Activated T-helper 17 cell treated with anti-CD3 and anti-CD28 coated beads, Interleukin-2, amount 50 U/mL, for 72 hours (primary cell): ENCODE data around the gene GTF2H3. TPM values are rescaled to one million over a fixed set of nuclear protein-coding genes. Genes with fewer than 3 reads are reported as not detected.
"Not testable (repeated sequence)": the region's sequence is repeated elsewhere in the genome, so short reads cannot be mapped to it uniquely, and the experiment has no call there.

ENCODE experiments used
- ATAC-seq: fragments of 150-1000 bp; cut with Tn5 transposase; replicated peaks from 2 replicates; pipeline ENCODE4 v1.10.0; 2021; ENCODE audit warnings: mild to moderate bottlenecking, moderate library complexity
- H3K27ac Mint-ChIP-seq: one replicate; pipeline ENCODE4 v1.8.0; 2022; ENCODE audit warnings: mixed read lengths
- H3K27me3 Mint-ChIP-seq: one replicate; pipeline ENCODE4 v1.8.0; 2022; ENCODE audit warnings: mixed read lengths
- H3K36me3 Mint-ChIP-seq: one replicate; pipeline ENCODE4 v1.8.0; 2022; ENCODE audit warnings: low read depth, mild to moderate bottlenecking, mixed read lengths
- H3K4me1 Mint-ChIP-seq: one replicate; pipeline ENCODE4 v1.8.0; 2022; ENCODE audit warnings: mixed read lengths
- H3K4me3 Mint-ChIP-seq: one replicate; pipeline ENCODE4 v1.8.0; 2022; ENCODE audit warnings: mild to moderate bottlenecking, mixed read lengths
- H3K9me3 Mint-ChIP-seq: one replicate; pipeline ENCODE4 v1.8.0; 2022; ENCODE audit warnings: mixed read lengths
- total RNA-seq, 2 donors: library from RNA; stranded (reverse); gene quantifications; one replicate each; pipeline ENCODE4 v1.2.3, GENCODE V29; 2022

Gene GTF2H3
- total RNA-seq, result 10 to 100 TPM; 38.3 to 67.4 TPM

DNA sequence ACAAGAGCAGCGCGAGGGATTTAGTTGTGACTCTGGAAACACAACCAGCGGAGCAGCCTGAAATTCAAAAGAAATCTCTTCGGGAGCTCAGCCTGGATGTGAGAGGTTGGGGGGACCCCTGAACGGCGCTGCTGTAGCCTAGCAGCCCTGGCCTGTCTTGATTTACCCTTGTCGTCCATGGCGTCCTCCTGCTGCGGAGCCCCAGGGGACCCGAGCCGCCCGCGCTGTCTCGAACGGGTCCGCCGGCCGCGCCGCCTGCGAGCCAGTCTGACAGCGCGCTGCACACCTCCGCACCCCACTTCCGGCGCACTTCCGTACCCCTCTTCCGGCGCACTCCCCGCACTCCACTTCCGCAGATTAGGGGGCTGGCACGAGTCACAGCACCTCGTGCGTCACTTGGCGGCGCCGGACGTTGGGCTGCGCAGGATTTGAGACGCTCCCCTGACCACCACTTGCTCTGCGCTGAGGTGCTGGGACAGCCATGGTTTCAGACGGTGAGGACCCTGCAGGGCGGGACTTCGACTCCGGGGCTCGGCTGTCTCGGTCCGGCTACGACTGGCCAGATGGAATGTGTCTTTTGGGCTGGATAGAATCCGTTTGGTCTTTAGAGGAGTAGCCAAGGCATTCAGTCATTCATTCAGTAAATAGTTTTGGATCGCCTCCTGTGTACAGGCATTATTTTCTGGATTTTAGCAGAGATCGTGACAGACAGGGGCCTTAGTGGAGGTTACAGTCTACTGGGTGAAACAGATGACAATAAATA, at the start of gene GTF2H3, which contains the start of gene EIF2B1:
GTF2H3 (plus strand) TSS at position 451 of the 763 bp plus-strand sequence; CDS start at position 482, 31 bp downstream.
EIF2B1 (minus strand) TSS at position 308 of the 763 bp plus-strand sequence; CDS start at position 179, 129 bp downstream.
- peaks cover 12% of the 10 kb centered on the region for H3K4me1 Mint-ChIP-seq
- peak within 1 kb of the TSS; percentile 99 for H3K27ac Mint-ChIP-seq
- no peaks in the 10 kb centered on the region for H3K9me3 Mint-ChIP-seq
- H3K4me3 Mint-ChIP-seq, result peak within 1 kb of the TSS; percentile 97
- H3K27me3 Mint-ChIP-seq, result no peaks in the 10 kb centered on the region
- peaks cover 53% of the 10 kb centered on the region for H3K36me3 Mint-ChIP-seq
- ATAC-seq, result peak; percentile 99

- Mint-ChIP-seq H3K27me3 (no peaks in the 10 kb centered on the region), H3K4me3 (no peak overlapping the region), H3K27ac (peak overlapping the region; percentile 82), H3K36me3 (peaks cover 97% of the 10 kb centered on the region), H3K9me3 (no peaks in the 10 kb centered on the region), H3K4me1 (peaks cover 17% of the 10 kb centered on the region)
- no peak for ATAC-seq
Measured at GRCh38 chr12:123591702-123592481, 41.7 kb upstream of the GTF2H3 start.

- H3K9me3 Mint-ChIP-seq, result no peaks in the 10 kb centered on the region
- no peak overlapping the region for H3K27ac Mint-ChIP-seq
- no peak overlapping the region for H3K4me3 Mint-ChIP-seq
- no peaks in the 10 kb centered on the region for H3K27me3 Mint-ChIP-seq
- peaks cover 9% of the 10 kb centered on the region for H3K4me1 Mint-ChIP-seq
- H3K36me3 Mint-ChIP-seq, result peaks cover 78% of the 10 kb centered on the region
- ATAC-seq, result no peak
Measured at GRCh38 chr12:123595729-123596128, 37.9 kb upstream of the GTF2H3 start.

DNA sequence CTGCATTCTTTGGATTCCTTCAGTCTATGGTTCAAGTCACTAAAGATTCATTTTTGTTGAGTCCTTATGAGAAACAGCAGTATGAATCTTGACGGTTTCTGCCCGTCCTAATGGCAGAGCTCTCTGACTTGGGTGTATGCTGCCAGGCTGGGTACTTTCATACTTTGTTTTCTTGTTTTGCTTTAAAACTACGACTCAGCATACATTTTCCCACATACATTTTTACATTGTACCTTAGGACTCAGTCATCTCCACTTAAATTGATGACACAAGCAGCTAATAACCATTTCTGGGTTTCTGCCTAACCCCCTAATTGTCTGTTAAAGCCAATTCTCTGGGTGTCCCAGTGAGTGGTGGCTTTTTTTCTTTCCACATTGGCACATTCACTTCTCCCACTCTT, 36.5 kb upstream of the GTF2H3 start:
- Mint-ChIP-seq H3K4me3 (no peak overlapping the region), H3K4me1 (peaks cover 7% of the 10 kb centered on the region), H3K9me3 (no peaks in the 10 kb centered on the region), H3K27me3 (no peaks in the 10 kb centered on the region), H3K36me3 (peaks cover 68% of the 10 kb centered on the region), H3K27ac (no peak overlapping the region)
- no peak for ATAC-seq

- Mint-ChIP-seq H3K36me3 (peaks cover 66% of the 10 kb centered on the region), H3K27ac (no peak overlapping the region), H3K27me3 (no peaks in the 10 kb centered on the region)
Measured at GRCh38 chr12:123598522-123598921, 35.1 kb upstream of the GTF2H3 start.

DNA sequence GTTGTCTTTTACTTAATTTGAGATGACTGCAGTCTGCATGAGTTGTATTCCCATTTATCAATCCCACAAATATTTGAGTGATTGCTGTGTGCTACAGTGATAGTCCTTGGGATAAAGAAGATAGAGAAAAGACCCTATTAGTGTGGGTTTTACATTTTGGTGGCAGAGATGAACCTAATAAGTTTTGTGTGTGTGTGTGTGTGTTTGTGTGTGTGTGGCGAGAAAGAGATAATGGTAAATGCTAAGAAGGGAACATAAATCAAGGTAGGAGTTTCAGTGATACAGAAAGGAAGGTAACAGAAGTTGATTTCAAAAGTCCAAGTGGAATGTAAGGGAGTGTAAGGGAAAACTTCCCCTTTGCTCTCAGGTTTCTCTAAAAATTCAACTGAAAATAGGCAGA, 34.3 kb upstream of the GTF2H3 start:
- H3K36me3 Mint-ChIP-seq, result peaks cover 66% of the 10 kb centered on the region
- H3K9me3 Mint-ChIP-seq, result no peaks in the 10 kb centered on the region
- H3K4me1 Mint-ChIP-seq, result peaks cover 12% of the 10 kb centered on the region
- no peaks in the 10 kb centered on the region for H3K27me3 Mint-ChIP-seq
- H3K27ac Mint-ChIP-seq, result peak overlapping the region; percentile 1
- ATAC-seq, result no peak
- H3K4me3 Mint-ChIP-seq, result peak overlapping the region; percentile 89

More at GRCh38 chr12:123598522-123598921, 35.1 kb upstream of the GTF2H3 start:
- Mint-ChIP-seq H3K4me1 (peaks cover 12% of the 10 kb centered on the region), H3K4me3 (no peak overlapping the region), H3K9me3 (no peaks in the 10 kb centered on the region)
- ATAC-seq, result no peak

DNA sequence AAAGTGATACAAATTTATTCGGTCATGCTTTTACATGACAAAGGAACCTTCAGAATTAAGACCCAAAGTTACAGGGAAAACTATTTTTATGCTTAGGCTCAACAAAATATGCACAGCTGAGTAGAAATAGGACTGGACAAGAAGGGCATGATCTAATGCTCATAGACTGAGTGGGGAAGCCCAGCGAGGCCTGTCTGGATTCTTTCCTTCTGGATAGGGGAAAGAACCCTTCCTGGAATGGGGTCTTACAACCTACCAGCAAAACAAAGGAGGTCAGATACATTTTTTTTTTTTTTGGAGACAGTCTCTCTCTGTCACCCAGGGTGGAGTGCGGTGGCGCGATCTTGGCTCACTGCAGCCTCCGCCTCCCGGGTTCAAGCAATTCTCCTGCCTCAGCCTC, 33.9 kb upstream of the GTF2H3 start:
- ATAC-seq, result no peak
- H3K27ac Mint-ChIP-seq, result peak overlapping the region; percentile 1
- peaks cover 12% of the 10 kb centered on the region for H3K4me1 Mint-ChIP-seq
- H3K9me3 Mint-ChIP-seq, result no peaks in the 10 kb centered on the region
- no peaks in the 10 kb centered on the region for H3K27me3 Mint-ChIP-seq
- H3K4me3 Mint-ChIP-seq, result peak overlapping the region; percentile 89
- peaks cover 67% of the 10 kb centered on the region for H3K36me3 Mint-ChIP-seq

GRCh38 chr12:123601602-123602489, 31.8 kb upstream of the GTF2H3 start, which contains the start of gene DDX55:
Gene DDX55 (plus strand): TSS chr12:123602099. CDS start chr12:123602149, 50 bp downstream.
- Mint-ChIP-seq H3K4me3 (peak within 1 kb of the TSS; percentile 89), H3K36me3 (peaks cover 68% of the 10 kb centered on the region), H3K4me1 (peaks cover 15% of the 10 kb centered on the region), H3K9me3 (no peaks in the 10 kb centered on the region), H3K27ac (peak within 1 kb of the TSS; percentile 77), H3K27me3 (no peaks in the 10 kb centered on the region)
- ATAC-seq, result peak; percentile 97

DNA sequence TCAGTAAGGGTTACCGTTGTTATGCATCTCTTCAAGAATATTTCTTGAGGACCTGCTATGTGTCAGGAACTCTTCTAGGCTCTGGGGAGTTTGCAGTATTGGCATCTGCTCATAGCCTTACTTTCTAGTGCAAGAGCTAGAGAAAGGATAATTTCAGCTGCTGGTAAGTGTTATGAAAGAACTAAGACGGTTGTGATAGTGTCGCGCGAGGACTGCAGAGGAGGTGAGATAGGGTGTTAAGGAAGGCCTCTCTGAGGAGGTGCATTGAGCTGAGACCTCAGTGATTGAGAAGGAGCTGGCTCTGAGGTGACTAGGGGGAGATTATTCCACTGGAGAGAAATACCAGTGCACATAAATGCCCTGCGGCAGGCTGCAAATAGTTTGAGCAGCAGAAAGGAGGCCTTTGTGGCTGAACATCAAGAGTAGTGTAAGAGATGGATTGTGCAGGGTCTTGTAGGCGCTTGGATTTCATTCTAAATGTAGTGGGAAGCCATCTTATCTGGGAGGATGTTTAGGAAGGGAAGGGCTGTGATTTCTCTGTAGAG, 30.9 kb upstream of the GTF2H3 start:
- Mint-ChIP-seq H3K4me3 (peak overlapping the region; percentile 89), H3K27ac (peak overlapping the region; percentile 77), H3K36me3 (peaks cover 68% of the 10 kb centered on the region), H3K4me1 (peaks cover 24% of the 10 kb centered on the region), H3K9me3 (no peaks in the 10 kb centered on the region), H3K27me3 (no peaks in the 10 kb centered on the region)
- ATAC-seq, result no peak

DNA sequence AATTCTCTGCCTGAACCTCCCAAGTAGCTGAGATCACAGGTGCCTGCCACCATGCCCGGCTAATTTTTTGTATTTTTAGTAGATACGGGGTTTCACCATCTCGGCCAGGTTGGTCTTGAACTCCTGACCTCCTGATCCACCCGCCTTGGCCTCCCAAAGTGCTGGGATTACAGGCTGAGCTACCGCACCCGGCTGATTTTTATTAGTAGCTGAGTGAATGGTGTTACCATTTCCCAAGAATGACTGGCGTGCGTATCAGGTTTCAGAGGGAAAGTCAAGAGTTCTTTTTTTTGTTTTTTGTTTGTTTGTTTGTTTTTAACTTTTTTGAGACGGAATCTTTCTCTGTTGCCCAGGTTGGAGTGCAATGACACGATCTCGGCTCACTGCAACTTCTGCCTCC, 30.1 kb upstream of the GTF2H3 start:
- H3K36me3 Mint-ChIP-seq, result peaks cover 68% of the 10 kb centered on the region
- H3K9me3 Mint-ChIP-seq, H3K27me3 Mint-ChIP-seq, H3K27ac Mint-ChIP-seq, ATAC-seq: not testable (repeated sequence)
- peak overlapping the region; percentile 89 for H3K4me3 Mint-ChIP-seq
- H3K4me1 Mint-ChIP-seq, result peaks cover 24% of the 10 kb centered on the region

DNA sequence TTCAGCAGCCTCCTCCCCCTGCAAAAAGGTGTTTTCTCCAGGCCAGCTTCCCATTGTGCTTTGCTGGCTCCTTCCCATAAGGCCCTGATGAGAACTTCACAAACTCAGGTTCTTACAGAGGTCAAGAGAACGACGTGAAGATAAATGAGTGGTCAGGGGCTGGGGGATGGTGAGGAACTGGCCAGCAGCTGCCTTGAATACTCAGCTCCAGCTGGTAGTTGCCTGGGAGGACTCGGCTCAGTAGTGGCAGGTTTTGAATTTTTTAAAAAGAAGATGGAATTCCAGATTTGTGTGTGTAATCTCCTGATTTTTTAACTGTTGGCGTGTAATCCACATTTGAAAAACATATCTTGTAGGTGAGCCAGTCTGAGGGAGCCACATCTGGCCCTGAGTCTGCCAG, 25.9 kb upstream of the GTF2H3 start:
- Mint-ChIP-seq H3K9me3 (no peaks in the 10 kb centered on the region), H3K27ac (no peak overlapping the region)

DNA sequence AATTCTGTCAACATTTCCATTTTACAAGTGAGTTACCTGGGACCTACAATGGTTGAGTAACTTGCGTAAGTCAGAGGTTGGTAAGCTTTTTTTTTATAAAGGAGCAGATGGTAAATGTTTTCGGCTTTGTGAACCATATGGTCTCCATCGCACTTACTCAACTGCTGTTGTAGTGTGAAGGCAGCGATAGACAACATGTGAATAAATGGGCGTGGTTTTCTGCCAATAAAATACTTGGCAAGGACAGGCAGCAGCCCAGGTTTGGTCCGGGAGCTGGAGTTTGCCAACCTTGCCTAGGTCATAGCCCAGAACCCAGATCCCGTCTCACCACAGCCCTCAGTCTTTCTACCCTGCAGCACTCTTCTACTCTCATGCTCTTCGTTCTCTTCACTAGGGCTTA, 25.4 kb upstream of the GTF2H3 start:
- no peak overlapping the region for H3K27ac Mint-ChIP-seq
- no peak overlapping the region for H3K4me3 Mint-ChIP-seq

More for the DNA sequence above, 25.9 kb upstream of the GTF2H3 start:
- no peak overlapping the region for H3K4me3 Mint-ChIP-seq
- no peaks in the 10 kb centered on the region for H3K27me3 Mint-ChIP-seq
- no peak for ATAC-seq
- H3K4me1 Mint-ChIP-seq, result peaks cover 16% of the 10 kb centered on the region
- H3K36me3 Mint-ChIP-seq, result peaks cover 99% of the 10 kb centered on the region

GRCh38 chr12:123614110-123614509, 19.5 kb upstream of the GTF2H3 start:
- H3K4me3 Mint-ChIP-seq, result no peak overlapping the region
- no peak overlapping the region for H3K27ac Mint-ChIP-seq
- H3K27me3 Mint-ChIP-seq, result no peaks in the 10 kb centered on the region
- ATAC-seq, result no peak
- H3K4me1 Mint-ChIP-seq, result no peaks in the 10 kb centered on the region
- peaks cover 100% of the 10 kb centered on the region for H3K36me3 Mint-ChIP-seq
- H3K9me3 Mint-ChIP-seq, result no peaks in the 10 kb centered on the region

More for the DNA sequence above, 25.4 kb upstream of the GTF2H3 start:
- Mint-ChIP-seq H3K4me1 (peaks cover 12% of the 10 kb centered on the region), H3K36me3 (peaks cover 99% of the 10 kb centered on the region), H3K9me3 (no peaks in the 10 kb centered on the region), H3K27me3 (no peaks in the 10 kb centered on the region)
- ATAC-seq, result no peak

DNA sequence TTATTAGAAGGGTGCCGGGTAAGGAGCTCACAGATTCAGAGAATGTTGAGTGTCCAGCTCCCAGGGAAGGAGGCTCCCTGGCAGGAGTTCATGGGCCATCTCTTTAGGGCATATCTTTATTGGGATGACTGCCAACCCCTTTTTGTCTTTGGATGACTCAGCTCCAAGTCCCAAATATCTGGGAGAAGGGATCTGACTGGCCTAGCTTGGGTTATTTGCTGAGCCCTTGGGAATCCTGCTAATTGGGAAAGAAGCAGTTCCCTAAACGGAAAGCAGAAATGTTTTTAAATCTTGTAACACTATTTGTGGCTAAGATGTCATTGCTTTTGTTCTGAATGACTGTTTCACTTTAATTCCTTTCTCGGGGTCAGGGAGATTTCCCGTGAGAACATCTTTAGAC, 19.1 kb upstream of the GTF2H3 start:
- no peak for ATAC-seq
- peaks cover 100% of the 10 kb centered on the region for H3K36me3 Mint-ChIP-seq

More for the DNA sequence above, 19.1 kb upstream of the GTF2H3 start:
- no peak overlapping the region for H3K27ac Mint-ChIP-seq
- H3K4me1 Mint-ChIP-seq, result no peaks in the 10 kb centered on the region
- no peak overlapping the region for H3K4me3 Mint-ChIP-seq
- H3K9me3 Mint-ChIP-seq, result no peaks in the 10 kb centered on the region
- H3K27me3 Mint-ChIP-seq, result no peaks in the 10 kb centered on the region
